ENCODE data around the gene ARHGAP44.

Gene ARHGAP44

DNA sequence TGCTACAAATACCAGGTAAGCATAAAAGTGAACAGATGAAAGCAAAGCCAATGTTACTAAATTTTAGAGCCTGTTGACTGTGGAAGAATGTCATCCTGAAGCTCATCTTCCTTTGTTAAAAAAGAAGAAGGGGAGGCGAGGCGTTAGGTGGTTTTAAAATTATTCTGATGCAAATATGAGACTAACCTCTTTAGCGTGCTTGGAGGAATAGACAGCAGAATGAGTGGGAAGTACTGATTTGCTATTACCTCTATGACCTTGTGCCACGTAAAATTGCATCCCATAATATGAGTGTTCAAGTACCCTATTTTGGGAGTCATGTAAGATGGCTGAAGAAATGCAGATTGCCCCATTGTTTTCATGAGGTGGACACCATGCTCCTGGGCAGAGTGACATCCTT lies 132.8 kb downstream of the ARHGAP44 start:
- no peak for DNase-seq (ENCODE audit: extremely low spot score)
- ChIA-PET POLR2A (no interaction called here), CTCF (no interaction called here)
- TF ChIP-seq BHLHE40 (IDR thresholded peaks at IDR 0.05; ENCODE audit: borderline replicate concordance) (no peak), TARDBP (IDR thresholded peaks at IDR 0.05) (no peak), FOXA1 (IDR thresholded peaks at IDR 0.05) (no peak), ZNF384 (IDR thresholded peaks at IDR 0.05) (no peak)

DNA sequence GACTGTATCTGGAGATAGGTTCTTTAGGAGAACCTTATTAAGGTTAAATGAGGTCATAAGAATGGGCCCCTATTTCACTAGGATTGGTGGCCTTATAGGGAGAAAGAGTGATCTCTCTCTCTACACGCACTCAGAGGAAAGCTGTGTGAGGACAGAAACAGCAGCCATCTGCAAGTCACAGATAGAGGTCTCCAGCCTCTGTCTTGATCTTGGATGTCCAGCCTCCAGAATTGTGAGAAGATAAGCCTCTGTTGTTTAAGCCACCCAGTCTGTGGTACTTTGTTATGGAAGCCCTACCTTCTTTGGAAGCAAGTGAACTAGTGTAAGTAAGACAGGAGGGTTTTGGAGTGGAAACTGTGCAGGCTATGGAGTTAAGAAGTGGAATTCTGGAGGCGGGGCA lies 135.3 kb downstream of the ARHGAP44 start:
- no peak for DNase-seq (ENCODE audit: extremely low spot score)
- CTCF ChIA-PET = no interaction called here
- TF ChIP-seq FOXA1 (IDR thresholded peaks at IDR 0.05) (no peak), ARNT (IDR thresholded peaks at IDR 0.05) (no peak), LEF1 (IDR thresholded peaks at IDR 0.05; ENCODE audit: borderline replicate concordance) (no peak), SP1 (IDR thresholded peaks at IDR 0.05) (no peak), FOXK2 (IDR thresholded peaks at IDR 0.05) (no peak), NFRKB (IDR thresholded peaks at IDR 0.05) (no peak), TARDBP (IDR thresholded peaks at IDR 0.05) (no peak), BHLHE40 (IDR thresholded peaks at IDR 0.05; ENCODE audit: borderline replicate concordance) (no peak), FOXM1 (IDR thresholded peaks at IDR 0.05; ENCODE audit: borderline replicate concordance) (no peak), SUZ12 (IDR thresholded peaks at IDR 0.05) (no peak), ZNF384 (IDR thresholded peaks at IDR 0.05) (no peak), ELF4 (IDR thresholded peaks at IDR 0.05) (no peak), L3MBTL2 (conservative IDR thresholded peaks at IDR 0.05) (no peak), CTBP1 (IDR thresholded peaks at IDR 0.05; ENCODE audit: borderline replicate concordance) (no peak), HDGF (IDR thresholded peaks at IDR 0.05; ENCODE audit: borderline replicate concordance) (no peak)
- TF ChIP-seq, protein P1, sequence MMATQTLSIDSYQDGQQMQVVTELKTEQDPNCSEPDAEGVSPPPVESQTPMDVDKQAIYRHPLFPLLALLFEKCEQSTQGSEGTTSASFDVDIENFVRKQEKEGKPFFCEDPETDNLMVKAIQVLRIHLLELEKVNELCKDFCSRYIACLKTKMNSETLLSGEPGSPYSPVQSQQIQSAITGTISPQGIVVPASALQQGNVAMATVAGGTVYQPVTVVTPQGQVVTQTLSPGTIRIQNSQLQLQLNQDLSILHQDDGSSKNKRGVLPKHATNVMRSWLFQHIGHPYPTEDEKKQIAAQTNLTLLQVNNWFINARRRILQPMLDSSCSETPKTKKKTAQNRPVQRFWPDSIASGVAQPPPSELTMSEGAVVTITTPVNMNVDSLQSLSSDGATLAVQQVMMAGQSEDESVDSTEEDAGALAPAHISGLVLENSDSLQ (IDR thresholded peaks at IDR 0.05) = no peak
- POLR2A ChIA-PET = no interaction called here

DNA sequence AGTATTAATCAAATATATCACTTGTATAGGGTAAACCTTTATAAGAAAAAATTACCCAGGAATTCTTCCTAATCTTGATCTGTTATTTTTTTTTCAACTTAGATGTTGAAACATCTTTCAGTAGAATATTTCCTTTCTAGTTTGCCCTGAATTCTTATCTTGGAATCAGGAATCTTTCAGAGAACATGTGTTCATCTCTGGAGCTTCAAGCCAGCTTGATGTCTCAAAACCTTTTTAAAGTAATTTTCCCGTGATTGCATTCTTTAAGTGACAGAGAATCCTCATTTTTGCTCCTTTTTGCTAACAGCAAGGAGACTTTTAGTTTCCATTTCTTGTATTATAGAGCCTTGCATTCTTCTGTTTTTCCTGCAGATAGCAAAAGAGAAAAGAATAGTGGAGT lies 137.7 kb downstream of the ARHGAP44 start:
- no peak for DNase-seq (ENCODE audit: extremely low spot score)
- CTCF ChIA-PET = interaction anchor here (0.7 kb wide), 1 partner anchor 25 kb away, joined by 3 read pairs; no protein-coding TSS in a partner anchor
- TF ChIP-seq, protein P1 (IDR thresholded peaks at IDR 0.05) = no peak
- TF ChIP-seq FOXK2 (IDR thresholded peaks at IDR 0.05) = no peak
- no peak for TF ChIP-seq NFRKB (IDR thresholded peaks at IDR 0.05)
- TF ChIP-seq SP1 (IDR thresholded peaks at IDR 0.05) = no peak
- no peak for TF ChIP-seq FOXM1 (IDR thresholded peaks at IDR 0.05; ENCODE audit: borderline replicate concordance)
- no peak for TF ChIP-seq SUZ12 (IDR thresholded peaks at IDR 0.05)
- no peak for TF ChIP-seq ELF4 (IDR thresholded peaks at IDR 0.05)
- POLR2A ChIA-PET = no interaction called here

DNA sequence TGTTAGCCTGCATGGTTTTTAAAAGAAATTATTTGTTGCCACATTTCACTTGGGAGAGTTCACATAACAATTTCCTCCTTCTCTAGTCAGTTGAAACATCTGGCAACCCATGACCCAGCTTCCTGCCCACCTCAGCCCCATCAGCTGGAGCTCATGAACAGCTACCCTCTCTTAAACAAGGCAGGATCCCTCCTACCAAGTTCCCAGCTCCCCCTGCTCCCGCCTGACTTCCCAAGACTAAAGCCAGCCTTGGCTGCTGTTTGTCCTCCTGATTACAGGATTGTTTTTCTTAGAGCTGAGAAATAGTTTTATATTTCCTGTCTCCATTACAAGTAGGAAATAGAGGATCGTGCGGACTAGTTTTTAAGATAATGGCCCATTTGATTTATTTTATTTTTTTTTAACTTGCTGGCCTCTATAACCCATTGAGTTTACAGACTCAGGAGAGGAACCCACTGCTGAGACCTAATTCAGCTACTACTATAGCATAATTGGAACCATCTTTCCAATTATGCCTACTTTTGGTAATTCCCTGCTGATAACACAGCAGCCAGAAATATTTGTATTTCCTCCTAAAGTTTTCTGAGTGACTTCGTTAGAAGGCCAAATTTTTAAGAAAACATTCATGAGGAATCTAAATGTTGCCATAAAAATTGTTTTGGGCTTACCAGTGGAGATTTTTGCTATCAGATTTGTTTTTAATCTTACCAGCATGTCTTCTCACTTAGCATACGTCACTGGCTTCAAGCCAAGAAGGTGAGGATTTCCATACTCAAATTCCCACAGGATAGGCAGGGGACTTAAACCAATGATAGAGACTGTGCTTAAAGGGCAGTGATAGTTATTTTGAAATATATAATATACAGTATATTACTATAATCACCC lies 138.5 kb downstream of the ARHGAP44 start:
- CTCF ChIA-PET = interaction anchor here (0.7 kb wide), 1 partner anchor 26 kb away, joined by 3 read pairs; no protein-coding TSS in a partner anchor
- POLR2A ChIA-PET = no interaction called here
- TF ChIP-seq SP1 (IDR thresholded peaks at IDR 0.05) (no peak), FOXM1 (IDR thresholded peaks at IDR 0.05; ENCODE audit: borderline replicate concordance) (no peak), SUZ12 (IDR thresholded peaks at IDR 0.05) (no peak), FOXK2 (IDR thresholded peaks at IDR 0.05) (no peak), ELF4 (IDR thresholded peaks at IDR 0.05) (no peak), ZNF384 (IDR thresholded peaks at IDR 0.05) (no peak), HDGF (IDR thresholded peaks at IDR 0.05; ENCODE audit: borderline replicate concordance) (no peak), ARNT (IDR thresholded peaks at IDR 0.05) (no peak), NFRKB (IDR thresholded peaks at IDR 0.05) (no peak), L3MBTL2 (conservative IDR thresholded peaks at IDR 0.05) (no peak), LEF1 (IDR thresholded peaks at IDR 0.05; ENCODE audit: borderline replicate concordance) (no peak), CTBP1 (IDR thresholded peaks at IDR 0.05; ENCODE audit: borderline replicate concordance) (no peak)
- no peak for DNase-seq (ENCODE audit: extremely low spot score)

DNA sequence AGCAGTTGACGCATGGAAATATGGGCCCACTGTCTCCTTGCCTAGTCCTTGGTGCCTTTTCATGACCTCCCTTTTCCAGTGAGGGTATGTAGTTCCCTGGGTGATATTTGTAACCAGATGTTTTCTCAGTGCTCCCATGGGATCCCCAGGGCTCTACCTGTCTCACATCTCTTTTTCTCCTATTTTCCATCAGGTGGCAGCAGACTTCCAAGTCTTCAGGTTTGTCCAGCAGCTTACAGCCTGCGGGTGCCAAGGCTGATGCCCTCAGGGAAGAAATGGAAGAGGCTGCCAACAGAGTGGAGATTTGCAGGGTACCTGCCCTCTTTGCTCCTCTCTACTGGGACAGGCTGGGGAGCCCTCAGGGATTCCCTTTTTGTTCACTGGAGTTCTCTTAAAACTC lies 139.4 kb downstream of the ARHGAP44 start:
- ChIA-PET POLR2A (no interaction called here), CTCF (no interaction called here)
- no peak for DNase-seq (ENCODE audit: extremely low spot score)
- TF ChIP-seq TARDBP (IDR thresholded peaks at IDR 0.05) (no peak), ZNF384 (IDR thresholded peaks at IDR 0.05) (no peak), LEF1 (IDR thresholded peaks at IDR 0.05; ENCODE audit: borderline replicate concordance) (no peak)
- TF ChIP-seq, protein P1 (IDR thresholded peaks at IDR 0.05) = no peak

DNA sequence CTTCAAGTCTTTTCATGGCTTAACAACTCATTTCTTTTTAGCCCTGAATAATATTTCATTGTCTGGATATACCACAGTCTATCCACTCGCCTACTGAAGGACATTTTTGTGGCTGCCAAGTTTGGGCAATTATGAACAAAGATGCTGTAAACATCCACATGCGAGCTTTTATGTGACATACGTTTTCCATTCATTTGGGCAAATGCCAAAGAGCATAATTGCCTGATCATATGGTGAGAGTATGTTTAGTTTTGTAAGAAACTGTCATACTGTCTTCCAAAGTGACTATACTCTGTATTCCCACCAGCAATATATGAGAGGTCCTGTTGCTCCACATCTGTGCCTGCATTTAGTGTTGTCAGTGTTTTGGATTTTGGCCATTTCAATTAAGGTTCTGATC lies 147.2 kb downstream of the ARHGAP44 start:
- no peak for DNase-seq (ENCODE audit: extremely low spot score)
- TF ChIP-seq NFRKB (IDR thresholded peaks at IDR 0.05) (no peak), ARNT (IDR thresholded peaks at IDR 0.05) (no peak), L3MBTL2 (conservative IDR thresholded peaks at IDR 0.05) (no peak), CTBP1 (IDR thresholded peaks at IDR 0.05; ENCODE audit: borderline replicate concordance) (no peak), FOXA1 (IDR thresholded peaks at IDR 0.05) (no peak), ZNF384 (IDR thresholded peaks at IDR 0.05) (no peak)
- ChIA-PET CTCF (no interaction called here), POLR2A (no interaction called here)

DNA sequence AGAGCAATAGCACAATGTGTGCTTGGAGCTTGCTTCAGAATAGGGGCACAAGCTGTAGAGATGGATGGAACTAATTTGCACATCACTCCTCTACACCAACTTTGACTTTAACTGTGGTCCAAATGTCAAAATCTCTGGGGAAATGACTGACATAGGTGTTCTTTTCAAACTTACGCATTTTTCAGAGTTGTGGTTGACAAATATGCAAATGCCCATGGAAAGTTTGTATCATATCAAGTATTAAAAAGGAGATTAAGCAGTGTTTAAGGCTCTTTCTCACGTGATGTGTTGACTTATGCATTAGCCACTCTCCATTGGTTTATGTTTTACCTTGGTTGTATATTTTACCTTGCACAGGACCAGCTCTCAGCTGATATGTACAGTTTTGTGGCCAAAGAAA lies 151.4 kb downstream of the ARHGAP44 start:
- ChIA-PET CTCF (no interaction called here), POLR2A (no interaction called here)
- TF ChIP-seq, protein P1 (IDR thresholded peaks at IDR 0.05) = no peak
- no peak for TF ChIP-seq SP1 (IDR thresholded peaks at IDR 0.05)
- no peak for TF ChIP-seq FOXK2 (IDR thresholded peaks at IDR 0.05)
- TF ChIP-seq FOXM1 (IDR thresholded peaks at IDR 0.05; ENCODE audit: borderline replicate concordance) = no peak
- no peak for TF ChIP-seq LEF1 (IDR thresholded peaks at IDR 0.05; ENCODE audit: borderline replicate concordance)
- TF ChIP-seq BHLHE40 (IDR thresholded peaks at IDR 0.05; ENCODE audit: borderline replicate concordance) = no peak
- TF ChIP-seq ARNT (IDR thresholded peaks at IDR 0.05) = no peak
- TF ChIP-seq ELF4 (IDR thresholded peaks at IDR 0.05) = no peak
- DNase-seq (ENCODE audit: extremely low spot score) = no peak

Measured in HEK293T (cell line).